Fibroblast of peridontal ligament (primary cell): Measurements from ENCODE around the gene CYP1A1.

Experiments
- DNase-seq: peaks from one replicate; pipeline ENCODE4 v3.0.0-alpha.2; 2010; ENCODE audit errors: extremely low read depth

CYP1A1 gene, protein sequence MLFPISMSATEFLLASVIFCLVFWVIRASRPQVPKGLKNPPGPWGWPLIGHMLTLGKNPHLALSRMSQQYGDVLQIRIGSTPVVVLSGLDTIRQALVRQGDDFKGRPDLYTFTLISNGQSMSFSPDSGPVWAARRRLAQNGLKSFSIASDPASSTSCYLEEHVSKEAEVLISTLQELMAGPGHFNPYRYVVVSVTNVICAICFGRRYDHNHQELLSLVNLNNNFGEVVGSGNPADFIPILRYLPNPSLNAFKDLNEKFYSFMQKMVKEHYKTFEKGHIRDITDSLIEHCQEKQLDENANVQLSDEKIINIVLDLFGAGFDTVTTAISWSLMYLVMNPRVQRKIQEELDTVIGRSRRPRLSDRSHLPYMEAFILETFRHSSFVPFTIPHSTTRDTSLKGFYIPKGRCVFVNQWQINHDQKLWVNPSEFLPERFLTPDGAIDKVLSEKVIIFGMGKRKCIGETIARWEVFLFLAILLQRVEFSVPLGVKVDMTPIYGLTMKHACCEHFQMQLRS

DNA sequence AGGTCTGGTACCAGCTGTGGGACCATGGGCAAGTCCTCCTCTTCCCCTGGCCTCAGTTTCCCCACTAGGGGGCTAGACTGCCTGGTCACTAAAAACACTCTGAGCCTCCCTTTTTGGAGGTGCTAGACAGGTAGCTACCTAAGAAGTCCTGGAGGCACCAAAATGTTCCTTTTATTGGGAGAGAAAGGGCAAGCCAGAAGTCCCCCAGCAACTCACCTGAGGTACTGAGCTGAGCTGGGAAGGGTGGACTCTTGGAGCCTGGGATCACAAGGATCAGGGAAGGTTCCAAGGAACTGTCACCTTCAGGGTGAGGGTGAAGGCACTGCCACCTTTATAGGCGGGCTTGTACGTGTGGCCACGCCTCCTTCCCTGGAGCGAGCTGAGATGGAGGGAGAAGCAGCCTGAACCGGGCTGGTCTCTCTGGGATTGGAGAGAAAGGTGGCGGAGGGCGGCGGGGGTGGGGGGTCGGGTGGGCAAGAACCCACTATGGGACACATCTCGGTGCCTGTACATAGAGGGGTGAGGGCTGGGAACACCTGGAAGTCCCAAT is at the start of gene CYP1A1:
TSS of gene CYP1A1 (minus strand) at position 304 of the 550 bp plus-strand sequence. CDS start 2,431 bp downstream, outside the sequence.
- DNase-seq = no peak

DNA sequence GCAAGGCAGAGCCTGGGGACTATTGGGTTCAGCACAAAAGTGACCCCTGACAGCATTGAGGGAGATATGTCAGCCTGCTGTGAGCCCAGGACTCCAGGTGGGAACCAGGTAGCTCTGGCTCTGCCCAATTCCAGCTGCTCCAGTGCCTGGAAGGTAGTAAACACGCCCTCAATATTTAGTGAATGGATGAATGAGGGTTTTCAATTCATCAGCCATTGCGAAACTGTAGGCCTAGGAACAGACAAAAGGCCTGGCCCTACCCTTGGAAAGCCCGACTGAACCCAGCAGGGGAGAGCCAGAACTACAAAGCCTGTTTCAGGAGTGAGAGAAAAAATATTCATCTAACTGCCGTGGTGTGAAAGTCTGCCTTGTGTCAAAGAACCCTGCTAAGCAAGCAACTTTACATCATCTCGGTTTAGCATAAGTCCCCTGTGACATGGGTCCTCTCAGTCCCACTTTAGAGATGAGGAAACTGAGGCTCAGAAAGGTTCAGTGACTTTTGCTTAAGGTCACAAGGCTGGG is 48.5 kb upstream of the CYP1A1 start:
- DNase-seq = no peak

DNA sequence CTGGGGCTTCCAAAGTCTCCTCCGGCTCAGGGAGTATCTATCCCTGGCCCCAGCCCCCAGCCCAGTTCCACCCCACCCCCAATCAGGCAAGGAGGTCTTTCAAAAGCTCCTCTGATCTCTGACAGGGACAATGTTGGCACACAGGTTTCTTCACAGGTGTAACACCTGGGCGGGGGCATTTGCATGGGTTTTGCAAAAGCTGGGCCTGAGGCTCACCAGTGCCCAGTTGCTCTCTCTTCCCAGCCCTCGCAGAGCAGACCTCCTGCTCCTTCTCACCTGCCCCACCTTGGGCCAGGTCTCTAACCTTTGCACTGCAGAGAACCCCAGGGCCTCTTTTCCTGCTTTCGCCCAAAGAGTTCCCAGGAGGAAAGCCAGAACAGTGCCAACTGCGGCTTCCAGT is 48.0 kb upstream of the CYP1A1 start:
- no peak for DNase-seq

DNA sequence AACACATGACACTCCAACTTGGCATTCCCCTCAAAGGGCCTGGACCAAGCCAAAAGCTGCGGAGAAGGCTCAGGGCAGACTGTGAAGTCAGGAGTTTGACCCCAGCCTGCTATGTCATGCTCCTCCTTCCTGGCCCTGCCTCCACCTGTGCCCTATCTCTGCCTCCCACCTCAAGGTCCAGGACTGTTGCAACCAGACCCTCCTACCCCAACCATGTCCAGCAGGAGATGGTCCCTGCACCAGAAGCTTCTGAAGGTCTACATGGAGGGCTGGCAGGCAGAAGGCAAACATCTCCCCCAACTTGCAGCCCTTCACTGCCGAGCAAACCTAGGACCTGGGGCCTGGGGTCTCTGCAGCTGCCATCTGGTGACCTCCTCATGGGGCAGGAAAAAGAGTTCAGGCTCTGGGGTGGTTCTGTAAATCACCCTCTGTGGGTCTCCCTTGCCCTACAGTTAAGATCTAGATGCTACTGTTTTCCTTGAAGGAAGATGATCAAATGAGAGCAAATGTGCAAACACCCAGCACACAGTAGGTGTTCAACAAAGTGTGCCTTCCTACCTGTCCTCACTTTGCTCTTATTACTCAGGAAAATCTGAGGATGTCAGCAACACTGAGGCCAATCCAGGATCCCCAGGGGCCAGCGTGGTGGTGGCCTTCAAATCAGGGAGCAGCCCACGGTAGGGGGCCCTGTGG is 45.0 kb upstream of the CYP1A1 start:
- no peak for DNase-seq

DNA sequence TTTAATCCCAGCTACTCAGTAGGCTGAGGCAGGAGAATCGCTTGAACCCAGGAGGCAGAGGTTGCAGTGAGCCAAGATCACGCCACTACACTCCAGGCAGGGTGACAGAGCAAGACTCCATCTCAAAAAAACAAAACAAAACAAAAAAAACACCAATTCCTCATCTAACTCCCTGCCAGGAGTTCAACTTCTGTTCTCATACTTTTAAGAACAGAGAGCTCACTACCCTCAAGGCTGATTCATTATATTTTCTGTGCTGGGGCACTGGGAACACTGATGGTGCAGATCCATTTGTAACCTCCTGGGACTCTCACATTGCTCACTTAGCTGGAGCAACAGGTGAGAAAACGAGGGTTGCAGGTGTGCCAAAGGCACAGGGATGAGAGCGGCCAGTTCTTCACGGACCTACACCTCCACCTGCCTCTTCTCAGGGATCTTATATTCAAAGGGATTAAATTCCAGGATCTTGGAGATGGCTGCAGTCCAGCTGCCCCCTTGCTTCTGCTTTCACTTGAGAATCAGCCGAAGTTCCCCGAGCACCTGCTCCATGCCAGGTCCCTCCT is 44.2 kb upstream of the CYP1A1 start:
- no peak for DNase-seq

DNA sequence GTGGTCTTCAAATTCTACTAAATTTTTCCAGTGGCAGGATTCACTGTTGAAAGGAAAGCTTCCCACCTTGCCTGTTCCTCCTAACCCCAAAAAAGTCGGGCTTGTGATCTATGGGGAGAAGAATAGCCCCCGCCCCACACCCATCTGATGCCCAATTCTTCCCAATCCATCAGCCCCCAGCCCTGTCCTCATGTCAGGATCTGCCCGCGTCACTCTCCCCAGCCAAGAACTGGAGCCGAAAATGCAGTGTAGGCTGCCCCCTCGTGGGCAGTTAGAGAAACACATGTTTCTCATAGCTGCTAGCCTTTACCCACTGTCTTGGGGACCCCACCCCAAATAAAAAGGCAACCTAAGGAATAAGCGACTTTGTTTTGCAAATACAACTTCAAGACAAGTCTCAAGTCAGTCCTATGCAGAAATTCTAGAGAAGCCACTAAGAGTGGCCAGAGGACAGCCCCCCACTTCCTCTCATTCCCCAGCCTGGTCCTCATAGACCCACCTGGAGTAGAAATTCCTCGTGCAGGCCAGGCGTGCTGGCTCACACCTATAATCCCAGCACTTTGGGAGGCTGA is 43.5 kb upstream of the CYP1A1 start:
- DNase-seq = peak; percentile 53

DNA sequence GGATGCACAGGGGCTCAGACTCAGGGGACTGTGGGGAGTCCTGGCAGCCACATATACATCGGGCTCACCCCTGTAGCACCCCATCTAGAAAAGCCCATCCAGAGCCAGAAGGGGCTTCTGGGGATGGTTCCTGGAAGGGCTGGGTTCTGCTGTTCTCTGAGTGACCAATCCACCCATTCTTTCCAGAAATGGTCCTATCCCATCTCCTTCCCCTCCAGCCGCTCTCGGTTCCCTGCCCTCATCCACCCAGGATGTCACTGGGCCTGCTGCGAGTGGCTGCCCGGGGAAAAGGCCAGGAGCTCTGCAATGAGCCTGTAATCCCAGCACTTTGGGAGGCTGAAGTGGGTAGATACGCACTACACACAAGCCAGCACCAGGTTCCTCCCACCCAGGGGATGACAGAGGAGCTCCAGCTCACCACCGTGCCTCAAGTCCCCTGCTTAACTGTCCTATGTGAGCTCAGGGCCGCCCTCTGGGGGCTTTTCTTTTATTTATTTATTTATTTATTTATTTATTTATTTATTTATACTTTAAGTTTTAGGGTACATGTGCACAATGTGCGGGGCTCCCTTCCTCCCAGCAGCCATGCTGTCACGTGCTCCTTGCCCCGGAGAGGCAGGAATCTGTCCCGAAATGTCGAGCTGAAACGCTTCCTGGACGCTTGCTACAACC is 42.9 kb upstream of the CYP1A1 start:
- DNase-seq = no peak

DNA sequence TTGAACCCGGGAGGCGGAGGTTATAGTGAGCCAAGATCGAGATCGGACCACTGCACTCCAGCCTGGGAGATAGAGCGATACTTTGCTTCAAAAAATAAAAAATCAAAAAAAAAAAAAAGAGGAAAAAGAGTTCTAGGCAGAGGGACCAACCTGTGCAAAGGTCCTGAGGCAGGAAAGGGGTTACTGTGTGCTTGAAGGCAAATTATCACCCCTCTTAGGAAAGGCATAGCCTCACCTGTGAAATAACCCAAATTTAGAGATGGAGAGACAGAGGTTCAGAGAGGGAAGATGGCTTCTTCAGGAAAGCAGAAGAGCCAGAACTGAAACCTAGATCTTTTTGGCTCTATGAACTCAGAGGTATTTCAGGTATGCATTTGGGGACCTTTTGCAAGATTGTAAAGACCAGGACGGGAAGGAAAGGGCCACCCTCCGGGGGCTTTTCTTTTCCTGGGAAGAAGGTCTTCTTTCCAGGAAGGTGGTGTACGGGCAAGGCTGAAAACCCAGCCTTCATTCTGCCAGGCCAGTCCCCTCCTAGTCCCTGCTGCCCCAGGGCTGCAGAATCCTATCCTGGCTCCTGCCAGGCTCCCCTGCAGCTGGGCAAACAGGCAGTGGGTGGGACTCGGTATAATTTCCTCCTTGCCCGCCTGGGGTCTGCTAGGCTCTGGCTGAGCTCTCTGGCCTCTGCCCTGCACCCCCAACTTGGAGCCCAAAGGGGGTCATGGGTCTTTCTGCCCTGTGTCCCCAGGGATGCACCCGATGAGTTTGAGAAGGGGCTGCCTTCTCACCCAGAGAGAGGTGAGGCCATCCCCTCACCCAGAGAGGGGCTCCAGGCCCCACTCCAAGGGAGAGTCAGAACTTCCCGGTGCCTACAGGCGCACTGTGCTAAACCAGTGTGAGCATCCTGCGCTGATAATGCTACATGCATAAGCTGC is 42.1 kb upstream of the CYP1A1 start:
- no peak for DNase-seq

DNA sequence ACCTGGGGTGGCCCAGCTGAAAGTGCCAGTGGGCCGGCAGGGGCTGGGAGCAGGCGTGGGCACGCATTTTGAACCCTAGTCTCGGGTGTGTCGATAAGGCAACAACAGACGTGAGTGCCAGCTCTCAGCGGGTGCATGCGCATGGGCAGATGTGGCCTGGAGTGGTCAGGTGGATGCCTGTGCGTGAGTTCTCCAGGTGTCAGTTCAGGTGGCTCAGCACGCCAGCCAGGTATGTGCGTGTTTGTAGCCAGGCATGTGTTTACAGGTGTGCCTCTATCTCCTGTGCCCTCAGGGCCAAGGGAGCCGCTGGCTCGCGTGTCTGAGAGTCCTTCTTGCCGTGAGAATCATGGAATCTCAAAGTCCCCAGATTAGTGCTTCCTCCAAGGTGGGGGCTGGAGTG is 38.1 kb upstream of the CYP1A1 start:
- no peak for DNase-seq

DNA sequence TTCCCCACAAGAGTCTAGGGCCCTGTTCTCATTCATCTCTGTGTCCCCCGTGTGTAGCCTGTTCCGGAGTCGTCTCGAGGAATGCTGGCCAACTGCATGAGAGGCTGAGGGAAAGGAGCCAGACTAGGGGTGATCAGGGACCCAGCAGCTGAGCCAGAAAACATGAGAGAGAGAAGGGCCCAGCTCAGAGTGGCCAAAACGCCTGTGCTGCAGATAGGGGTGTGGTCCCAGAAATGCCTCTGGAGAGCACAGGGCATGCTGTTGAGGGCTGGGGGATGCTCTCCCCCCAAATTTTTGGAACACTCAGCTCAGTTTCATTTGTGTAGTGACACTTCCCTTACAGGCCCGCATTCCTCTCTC is 37.4 kb upstream of the CYP1A1 start:
- no peak for DNase-seq

DNA sequence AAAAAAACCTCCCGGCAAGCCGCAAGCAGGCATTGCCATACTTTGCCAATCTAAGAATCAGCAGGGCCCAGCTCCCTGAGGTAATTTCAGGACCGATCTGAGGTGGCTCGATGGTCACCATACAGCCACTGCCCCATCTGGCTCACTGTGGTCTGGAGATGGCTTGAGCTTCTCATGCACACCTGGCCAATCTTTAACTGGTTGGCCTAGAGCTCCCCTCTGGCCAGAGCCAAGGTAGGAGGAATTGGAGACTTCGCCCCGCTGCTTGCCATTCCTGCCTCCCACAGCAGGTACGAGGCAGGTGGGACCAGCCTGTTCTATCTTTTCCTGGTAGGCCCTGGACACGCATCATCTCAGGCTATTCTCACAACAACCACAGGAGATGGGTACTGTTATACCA is 33.4 kb upstream of the CYP1A1 start:
- no peak for DNase-seq

DNA sequence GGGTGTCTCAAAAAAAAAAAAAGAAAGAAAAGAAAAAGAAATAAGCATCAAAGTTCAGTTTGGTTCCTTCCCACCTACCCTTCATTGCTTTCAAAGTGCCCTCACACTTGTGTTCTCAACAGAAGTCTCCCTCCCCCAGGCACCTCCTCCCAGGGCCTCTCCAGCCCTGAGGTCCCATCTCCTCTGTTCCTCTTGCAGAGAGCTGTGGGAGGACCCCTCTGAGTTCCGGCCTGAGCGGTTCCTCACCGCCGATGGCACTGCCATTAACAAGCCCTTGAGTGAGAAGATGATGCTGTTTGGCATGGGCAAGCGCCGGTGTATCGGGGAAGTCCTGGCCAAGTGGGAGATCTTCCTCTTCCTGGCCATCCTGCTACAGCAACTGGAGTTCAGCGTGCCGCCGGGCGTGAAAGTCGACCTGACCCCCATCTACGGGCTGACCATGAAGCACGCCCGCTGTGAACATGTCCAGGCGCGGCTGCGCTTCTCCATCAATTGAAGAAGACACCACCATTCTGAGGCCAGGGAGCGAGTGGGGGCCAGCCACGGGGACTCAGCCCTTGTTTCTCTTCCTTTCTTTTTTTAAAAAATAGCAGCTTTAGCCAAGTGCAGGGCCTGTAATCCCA is 29.4 kb upstream of the CYP1A1 start:
- DNase-seq = no peak

DNA sequence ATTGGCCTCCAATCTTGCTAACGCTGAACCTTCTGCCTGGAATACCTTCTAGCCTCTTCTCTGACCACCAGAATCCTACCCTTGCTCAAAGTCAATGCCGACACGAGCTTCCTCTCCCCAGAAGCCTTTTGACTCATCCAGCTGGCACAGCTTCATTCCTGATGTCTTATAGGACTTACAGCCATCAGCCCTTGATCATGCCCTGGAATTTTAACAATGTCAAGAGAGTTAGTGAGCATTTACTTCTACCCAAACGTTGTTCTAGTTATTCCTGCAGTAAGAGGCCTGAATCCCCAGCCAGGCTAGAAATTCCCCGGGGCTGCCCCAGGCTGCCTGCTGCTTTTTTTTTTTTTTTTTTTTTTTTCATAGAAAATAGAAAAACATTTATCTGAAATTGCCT is 27.2 kb upstream of the CYP1A1 start:
- DNase-seq = peak; percentile 48

DNA sequence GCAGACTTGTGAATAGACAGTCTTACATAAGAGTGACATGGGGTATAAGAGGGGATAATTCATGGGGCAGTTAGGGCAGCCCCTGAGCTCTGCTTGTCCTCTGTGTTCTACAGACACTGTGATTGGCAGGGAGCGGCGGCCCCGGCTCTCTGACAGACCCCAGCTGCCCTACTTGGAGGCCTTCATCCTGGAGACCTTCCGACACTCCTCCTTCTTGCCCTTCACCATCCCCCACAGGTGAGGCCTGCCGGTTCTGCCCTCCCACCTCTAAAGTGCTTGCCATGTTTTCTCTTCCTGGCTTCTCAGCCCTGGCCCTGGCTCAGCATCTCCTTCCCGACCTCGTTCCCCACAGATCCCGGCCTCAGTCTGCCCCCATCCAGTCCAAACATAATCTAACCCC is 26.7 kb upstream of the CYP1A1 start:
- no peak for DNase-seq

DNA sequence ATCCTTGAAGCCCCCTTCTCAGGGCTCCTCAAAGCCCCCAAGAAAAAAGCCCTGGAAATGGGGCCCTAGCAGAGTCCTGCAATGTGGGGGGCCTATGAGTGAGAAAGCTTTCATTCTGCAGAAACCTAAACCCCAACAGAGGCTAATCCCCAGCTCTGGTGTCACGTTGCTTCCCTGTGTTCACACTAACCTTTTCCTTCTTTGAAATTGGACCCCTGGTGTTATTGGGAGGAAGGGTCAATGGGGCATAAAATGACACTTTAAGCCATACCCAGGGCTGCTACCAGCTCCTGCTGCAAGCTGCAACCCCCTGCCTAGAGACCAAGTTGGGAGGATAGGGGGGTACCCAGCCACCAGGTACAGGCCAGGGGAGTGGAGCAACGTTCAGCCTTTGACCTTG is 25.4 kb upstream of the CYP1A1 start:
- DNase-seq = no peak

DNA sequence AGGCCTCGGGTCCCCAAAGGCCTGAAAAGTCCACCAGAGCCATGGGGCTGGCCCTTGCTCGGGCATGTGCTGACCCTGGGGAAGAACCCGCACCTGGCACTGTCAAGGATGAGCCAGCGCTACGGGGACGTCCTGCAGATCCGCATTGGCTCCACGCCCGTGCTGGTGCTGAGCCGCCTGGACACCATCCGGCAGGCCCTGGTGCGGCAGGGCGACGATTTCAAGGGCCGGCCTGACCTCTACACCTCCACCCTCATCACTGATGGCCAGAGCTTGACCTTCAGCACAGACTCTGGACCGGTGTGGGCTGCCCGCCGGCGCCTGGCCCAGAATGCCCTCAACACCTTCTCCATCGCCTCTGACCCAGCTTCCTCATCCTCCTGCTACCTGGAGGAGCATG is 24.5 kb upstream of the CYP1A1 start:
- DNase-seq = no peak

DNA sequence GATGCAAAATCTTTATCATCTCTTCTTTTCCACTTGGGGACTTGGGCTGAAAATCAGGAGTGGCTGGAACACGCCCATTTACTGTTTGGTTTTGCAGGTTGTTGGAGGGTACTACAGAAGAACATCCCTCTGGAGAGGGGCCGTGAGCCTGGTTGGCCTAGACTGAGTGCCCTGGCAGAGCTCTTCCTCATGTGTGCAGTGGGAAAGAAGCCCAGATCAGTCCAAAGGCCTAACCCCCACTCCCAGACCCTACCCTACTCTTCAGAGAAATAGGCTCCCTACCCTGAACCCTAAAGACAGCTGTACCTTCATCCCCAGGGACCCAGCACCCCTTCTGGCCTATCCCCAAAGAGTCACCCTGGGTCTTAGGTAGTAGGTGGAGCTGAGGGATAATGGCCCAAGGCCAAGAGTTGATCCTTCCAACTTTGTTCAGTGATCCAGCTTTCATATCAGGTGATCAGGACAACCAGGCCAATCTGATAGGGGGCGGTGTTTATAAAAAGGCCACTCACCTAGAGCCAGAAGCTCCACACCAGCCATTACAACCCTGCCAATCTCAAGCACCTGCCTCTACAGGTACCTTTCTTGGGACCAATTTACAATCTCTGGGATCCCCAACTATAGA is 23.1 kb upstream of the CYP1A1 start, which contains the start of gene CYP1A2:
TSS of gene CYP1A2 (plus strand) at position 524 of the 625 bp plus-strand sequence. CDS start 894 bp downstream, outside the sequence.
- no peak for DNase-seq

DNA sequence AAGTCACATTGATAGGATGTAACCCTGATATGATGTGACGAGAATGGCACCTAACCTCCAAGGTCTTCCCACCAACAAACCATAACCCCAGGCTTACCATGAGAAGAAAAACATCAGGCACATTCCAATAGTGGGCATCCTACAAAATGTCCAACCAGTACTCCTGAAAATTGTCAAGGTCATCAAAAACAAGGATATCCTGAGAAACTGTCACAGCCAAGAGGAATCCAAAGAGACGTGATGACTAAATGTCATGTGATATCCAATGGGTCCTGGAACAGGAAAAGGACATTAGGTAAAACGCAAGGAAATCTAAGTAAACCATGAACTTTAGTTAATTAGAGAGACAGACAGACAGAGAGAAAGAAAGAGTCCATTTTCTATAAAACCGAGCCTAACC is 21.1 kb upstream of the CYP1A1 start:
- DNase-seq = no peak

DNA sequence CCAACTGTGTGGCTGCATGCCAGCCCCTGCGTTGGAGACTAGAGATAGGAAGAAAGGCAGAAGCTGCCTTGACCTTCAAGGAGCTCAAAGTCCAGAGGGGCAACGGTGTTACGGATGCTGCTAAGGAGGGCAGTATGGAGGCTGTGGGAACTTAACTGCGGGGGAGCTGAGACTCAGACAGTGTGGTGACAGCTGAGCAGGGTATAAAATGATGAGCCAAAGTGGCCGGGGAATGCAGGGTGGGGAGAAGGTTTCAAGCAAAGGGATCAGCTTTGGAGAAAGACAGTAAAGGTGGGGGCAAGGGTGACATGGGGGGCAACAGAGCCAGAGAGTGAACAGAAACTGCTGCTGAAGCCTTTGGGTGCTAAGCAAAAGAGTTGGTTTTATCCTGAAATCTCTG is 17.1 kb upstream of the CYP1A1 start:
- DNase-seq = no peak
